HepG2 (cell line): ENCODE results near the gene PAX7. TPM values are rescaled to one million over a fixed set of nuclear protein-coding genes. Genes with fewer than 3 reads are reported as not detected.

Source experiments
- ATAC-seq: fragments of 200-7000 bp; cut with Tn5 transposase; 3 replicates; pipeline ENCODE4 v1.9.1; 2020; ENCODE audit warnings: mild to moderate bottlenecking, moderate library complexity
- BruUV-seq: library from RNA; stranded (reverse); fragments of 400-500 nt; replicated peaks from 2 replicates; lab custom pipeline; 2021; lab: Mats Ljungman, UMichigan
- CTCF ChIA-PET: fragments of 300-600 bp; formaldehyde crosslinking; extraction: SDS; loops from one replicate; lab custom pipeline; 2021; ENCODE audit warnings: low total read pairs, inconsistent platforms, low intra/inter-chr PET ratio; lab: Yijun Ruan, JAX
- POLR2A ChIA-PET: fragments of 350-600 bp; sonication (Branson Sonifier 250); formaldehyde crosslinking; loops from one replicate; lab custom pipeline; 2020; ENCODE audit warnings: antibody characterized with exemption, inconsistent platforms; lab: Yijun Ruan, JAX
- DNase-seq: peaks from one replicate; pipeline ENCODE4 v3.0.0-alpha.2; 2015; ENCODE audit warnings: low spot score
- FAIRE-seq: peaks from 3 replicates; lab custom pipeline; 2011; peaks lifted over from hg19 to GRCh38; lab: Jason Lieb, UNC
- H2AFZ ChIP-seq: one replicate; pipeline ENCODE4 v1.6.1; 2011; ENCODE audit warnings: low read length, inconsistent platforms
- H3K27ac ChIP-seq: fragments of 300-600 bp; 3 replicates; pipeline ENCODE4 v1.8.0; 2011; ENCODE audit warnings: mixed run types, mild to moderate bottlenecking, mixed read lengths, low read length, inconsistent platforms; ENCODE audit not compliant: insufficient read depth; ENCODE audit errors: extremely low read length
- H3K27me3 ChIP-seq, 2 experiments: fragments of 200-600 bp in 1 of 2; 2 replicates in 1 of 2; 3 replicates in 1 of 2; pipeline versions ENCODE4 v1.6.0 to v1.8.0; 2011; ENCODE audit warnings: low read length in 2 of 2, mild to moderate bottlenecking in 2 of 2, moderate library complexity in 2 of 2, inconsistent platforms in 1 of 2; ENCODE audit not compliant: insufficient read depth in 2 of 2, control insufficient read depth in 1 of 2
- H3K36me3 ChIP-seq, 2 experiments: fragments of 200-600 bp in 1 of 2; replicated peaks in 1 of 2; 2 replicates in 1 of 2; 3 replicates in 1 of 2; pipeline versions ENCODE4 v1.5.1 to v1.8.0; 2011; ENCODE audit warnings: low read length in 2 of 2, inconsistent platforms in 1 of 2; ENCODE audit not compliant: insufficient read depth in 2 of 2, control insufficient read depth in 1 of 2
- H3K4me1 ChIP-seq: 2 replicates; pipeline ENCODE4 v1.5.1; 2012; ENCODE audit warnings: low read length, inconsistent platforms; ENCODE audit not compliant: insufficient read depth
- H3K4me2 ChIP-seq: 2 replicates; pipeline ENCODE4 v1.6.0; 2011; ENCODE audit warnings: low read depth, low read length, inconsistent platforms
- H3K4me3 ChIP-seq, 3 experiments: fragments of 200-600 bp in 1 of 3; sonication (generic), shearing (Covaris generic) in 1 of 3; replicated peaks in 1 of 3; 2 replicates each; pipeline ENCODE4 v1.5.1; 2011 to 2016; ENCODE audit warnings: low read length in 3 of 3, inconsistent platforms in 2 of 3, low read depth in 2 of 3, mild to moderate bottlenecking in 2 of 3, control low read depth in 1 of 3, mixed read lengths in 1 of 3; ENCODE audit not compliant: insufficient read depth in 1 of 3
- H3K79me2 ChIP-seq: one replicate; pipeline ENCODE4 v1.6.1; 2011; ENCODE audit warnings: low read length, inconsistent platforms; ENCODE audit not compliant: insufficient read depth
- H3K9ac ChIP-seq: 2 replicates; pipeline ENCODE4 v1.6.0; 2011; ENCODE audit warnings: mild to moderate bottlenecking, low read depth, low read length, inconsistent platforms; ENCODE audit not compliant: insufficient read depth
- H3K9me3 ChIP-seq: 2 replicates; pipeline ENCODE4 v1.5.1; 2012; ENCODE audit warnings: mild to moderate bottlenecking, low read length
- H4K20me1 ChIP-seq: 2 replicates; pipeline ENCODE4 v1.6.0; 2011; ENCODE audit warnings: inconsistent platforms, mild to moderate bottlenecking, low read length, moderate library complexity; ENCODE audit not compliant: insufficient read depth
- FOSL2 ChIP-seq: sonication (generic); formaldehyde crosslinking; IDR thresholded peaks from 2 replicates; pipeline ENCODE4 v1.4.0; 2020; ENCODE audit warnings: missing genetic modification reagents
- FOXJ3 ChIP-seq: sonication (generic); formaldehyde crosslinking; IDR thresholded peaks from 2 replicates; pipeline ENCODE4 v1.4.0; 2020; ENCODE audit warnings: missing genetic modification reagents, mild to moderate bottlenecking, borderline replicate concordance
- HNRNPK ChIP-seq: fragments of 200-400 bp; formaldehyde crosslinking; IDR thresholded peaks from 2 replicates; pipeline ENCODE4 v1.6.1; 2018; ENCODE audit warnings: low read length, low read depth, moderate library complexity, mild to moderate bottlenecking; ENCODE audit not compliant: poor library complexity, severe bottlenecking
- JUND ChIP-seq: sonication (generic); formaldehyde crosslinking; IDR thresholded peaks from 2 replicates; pipeline ENCODE4 v1.8.0; 2022; ENCODE audit warnings: mild to moderate bottlenecking, missing genetic modification reagents
- MYC ChIP-seq: sonication (generic); formaldehyde crosslinking; IDR thresholded peaks from 2 replicates; pipeline ENCODE4 v1.9.0; 2021; ENCODE audit warnings: missing genetic modification reagents, borderline replicate concordance
- SAP130 ChIP-seq: IDR thresholded peaks from 2 replicates; pipeline ENCODE4 v1.6.1; 2016; ENCODE audit warnings: low read depth
- SNAI1 ChIP-seq: sonication (generic); formaldehyde crosslinking; IDR thresholded peaks from 2 replicates; pipeline ENCODE4 v1.5.0; 2020; ENCODE audit warnings: mild to moderate bottlenecking, missing genetic modification reagents, borderline replicate concordance
- TSC22D2 ChIP-seq: sonication (generic); formaldehyde crosslinking; IDR thresholded peaks from 2 replicates; pipeline ENCODE4 v1.5.1; 2020; ENCODE audit warnings: missing genetic modification reagents, mild to moderate bottlenecking, borderline replicate concordance
- U2AF1 ChIP-seq: fragments of 200-400 bp; formaldehyde crosslinking; optimal IDR thresholded peaks from 2 replicates; pipeline ENCODE3; 2017; ENCODE audit warnings: mild to moderate bottlenecking, low read depth, low read length
- XRCC5 ChIP-seq: fragments of 200-400 bp; formaldehyde crosslinking; optimal IDR thresholded peaks from 2 replicates; pipeline ENCODE3; 2017; ENCODE audit warnings: mild to moderate bottlenecking, low read length
- ZBTB8A ChIP-seq: sonication (generic); formaldehyde crosslinking; IDR thresholded peaks from 2 replicates; pipeline ENCODE4 v1.4.0; 2020; ENCODE audit warnings: mild to moderate bottlenecking, low read depth, missing genetic modification reagents, borderline replicate concordance
- ZFP1 ChIP-seq: IDR thresholded peaks from 2 replicates; pipeline ENCODE4 v1.6.1; 2016
- ZKSCAN5 ChIP-seq: sonication (generic); formaldehyde crosslinking; IDR thresholded peaks from 2 replicates; pipeline ENCODE4 v1.5.1; 2020; ENCODE audit warnings: mild to moderate bottlenecking, missing genetic modification reagents
- ZNF496 ChIP-seq: sonication (generic); formaldehyde crosslinking; IDR thresholded peaks from 2 replicates; pipeline ENCODE4 v1.8.1; 2023; ENCODE audit warnings: mild to moderate bottlenecking, moderate library complexity, missing genetic modification reagents; ENCODE audit not compliant: insufficient replicate concordance
- ZNF564 ChIP-seq: sonication (generic); formaldehyde crosslinking; IDR thresholded peaks from 2 replicates; pipeline ENCODE4 v1.8.1; 2023; ENCODE audit warnings: mild to moderate bottlenecking, missing genetic modification reagents
- ZNF841 ChIP-seq: sonication (generic); formaldehyde crosslinking; IDR thresholded peaks from 2 replicates; pipeline ENCODE4 v1.8.1; 2023; ENCODE audit warnings: missing genetic modification reagents, borderline replicate concordance
- WGBS: methylation state at CpG from one replicate; pipeline ENCODE4 v1.1.6; 2017; ENCODE audit warnings: low lambda C conversion rate; 5-methylcytosine and 5-hydroxymethylcytosine counted together
- in situ Hi-C: cut with HindIII; loops from 2 replicates; pipeline ENCODE4 v1.10.0; 2017; ENCODE audit warnings: low pct_unique_long_range_greater_than_20kb; ENCODE audit not compliant: extremely low pct_ligation_motif_present
- intact Hi-C: fragments of 100-400 bp; cut with micrococcal nuclease; formaldehyde crosslinking; loops from one replicate; pipeline ENCODE4 v1.10.0; 2022; ENCODE audit not compliant: unreplicated experiment
- polyA plus RNA-seq, 8 experiments: library from polyadenylated mRNA; depleted of rRNA in 3 of 8; stranded (reverse) in 7 of 8; unstranded in 1 of 8; fragments of >200 nt; fragmentation: Illumina TruSeq in 4 of 8; extraction: Trizol in 4 of 8; gene quantifications; 2 replicates each; pipeline versions ENCODE4 v1.2.1 to v1.2.3, GENCODE V29; 2011 to 2016; ENCODE audit warnings: low read depth in 4 of 8, missing spikeins in 1 of 8, mixed read lengths in 1 of 8; ENCODE audit not compliant: insufficient read depth in 1 of 8
- total RNA-seq, 5 experiments: library from RNA; depleted of rRNA; stranded (reverse); fragments of >200 nt; fragmentation: Illumina TruSeq; extraction: Trizol; gene quantifications; 2 replicates each; pipeline ENCODE4 v1.2.3, GENCODE V29; 2016; ENCODE audit warnings: low read depth in 1 of 5
- TF ChIP-seq, protein P1 (sequence below): sonication (generic); formaldehyde crosslinking; IDR thresholded peaks from 2 replicates; pipeline ENCODE4 v1.4.0; 2020; ENCODE audit warnings: missing genetic modification reagents
- TF ChIP-seq, protein P2 (sequence below): sonication (generic); formaldehyde crosslinking; conservative IDR thresholded peaks from 2 replicates; pipeline ENCODE4 v1.5.0; 2020; ENCODE audit warnings: missing genetic modification reagents
- TF ChIP-seq, protein P3 (sequence below): sonication (generic); formaldehyde crosslinking; IDR thresholded peaks from 2 replicates; pipeline ENCODE4 v1.8.1; 2023; ENCODE audit warnings: mild to moderate bottlenecking, missing genetic modification reagents, borderline replicate concordance

Gene PAX7
- total and polyA plus RNA-seq, 2 of the 13 experiments (the other 11 are each of a cell fraction or from before 2014, with no cell fraction given): not detected

DNA sequence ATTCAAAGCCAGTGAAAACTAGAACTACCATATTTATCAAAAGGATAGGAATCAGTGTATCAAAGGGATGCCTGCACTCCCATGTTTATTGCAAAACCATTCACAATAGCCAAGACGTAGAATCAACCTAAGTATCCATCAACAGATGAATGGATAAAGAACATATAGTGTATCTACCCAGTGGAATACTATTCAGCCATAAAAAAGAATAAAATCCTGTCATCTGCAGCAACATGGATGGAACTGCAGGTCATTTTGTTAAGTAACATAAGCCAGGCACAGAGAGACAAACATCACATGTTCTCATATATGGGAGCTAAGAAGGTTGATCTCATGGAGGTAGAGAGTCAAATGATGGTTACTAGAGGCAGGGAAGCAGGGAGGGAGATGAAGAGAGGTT lies 110.0 kb downstream of the PAX7 start:
- TF ChIP-seq, protein P1, sequence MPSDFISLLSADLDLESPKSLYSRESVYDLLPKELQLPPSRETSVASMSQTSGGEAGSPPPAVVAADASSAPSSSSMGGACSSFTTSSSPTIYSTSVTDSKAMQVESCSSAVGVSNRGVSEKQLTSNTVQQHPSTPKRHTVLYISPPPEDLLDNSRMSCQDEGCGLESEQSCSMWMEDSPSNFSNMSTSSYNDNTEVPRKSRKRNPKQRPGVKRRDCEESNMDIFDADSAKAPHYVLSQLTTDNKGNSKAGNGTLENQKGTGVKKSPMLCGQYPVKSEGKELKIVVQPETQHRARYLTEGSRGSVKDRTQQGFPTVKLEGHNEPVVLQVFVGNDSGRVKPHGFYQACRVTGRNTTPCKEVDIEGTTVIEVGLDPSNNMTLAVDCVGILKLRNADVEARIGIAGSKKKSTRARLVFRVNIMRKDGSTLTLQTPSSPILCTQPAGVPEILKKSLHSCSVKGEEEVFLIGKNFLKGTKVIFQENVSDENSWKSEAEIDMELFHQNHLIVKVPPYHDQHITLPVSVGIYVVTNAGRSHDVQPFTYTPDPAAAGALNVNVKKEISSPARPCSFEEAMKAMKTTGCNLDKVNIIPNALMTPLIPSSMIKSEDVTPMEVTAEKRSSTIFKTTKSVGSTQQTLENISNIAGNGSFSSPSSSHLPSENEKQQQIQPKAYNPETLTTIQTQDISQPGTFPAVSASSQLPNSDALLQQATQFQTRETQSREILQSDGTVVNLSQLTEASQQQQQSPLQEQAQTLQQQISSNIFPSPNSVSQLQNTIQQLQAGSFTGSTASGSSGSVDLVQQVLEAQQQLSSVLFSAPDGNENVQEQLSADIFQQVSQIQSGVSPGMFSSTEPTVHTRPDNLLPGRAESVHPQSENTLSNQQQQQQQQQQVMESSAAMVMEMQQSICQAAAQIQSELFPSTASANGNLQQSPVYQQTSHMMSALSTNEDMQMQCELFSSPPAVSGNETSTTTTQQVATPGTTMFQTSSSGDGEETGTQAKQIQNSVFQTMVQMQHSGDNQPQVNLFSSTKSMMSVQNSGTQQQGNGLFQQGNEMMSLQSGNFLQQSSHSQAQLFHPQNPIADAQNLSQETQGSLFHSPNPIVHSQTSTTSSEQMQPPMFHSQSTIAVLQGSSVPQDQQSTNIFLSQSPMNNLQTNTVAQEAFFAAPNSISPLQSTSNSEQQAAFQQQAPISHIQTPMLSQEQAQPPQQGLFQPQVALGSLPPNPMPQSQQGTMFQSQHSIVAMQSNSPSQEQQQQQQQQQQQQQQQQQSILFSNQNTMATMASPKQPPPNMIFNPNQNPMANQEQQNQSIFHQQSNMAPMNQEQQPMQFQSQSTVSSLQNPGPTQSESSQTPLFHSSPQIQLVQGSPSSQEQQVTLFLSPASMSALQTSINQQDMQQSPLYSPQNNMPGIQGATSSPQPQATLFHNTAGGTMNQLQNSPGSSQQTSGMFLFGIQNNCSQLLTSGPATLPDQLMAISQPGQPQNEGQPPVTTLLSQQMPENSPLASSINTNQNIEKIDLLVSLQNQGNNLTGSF (CRISPR knock-in tag): no peak
- no peak for TF ChIP-seq ZFP1
- no peak for TF ChIP-seq ZNF496 (CRISPR knock-in tag)
- TF ChIP-seq, protein P2, sequence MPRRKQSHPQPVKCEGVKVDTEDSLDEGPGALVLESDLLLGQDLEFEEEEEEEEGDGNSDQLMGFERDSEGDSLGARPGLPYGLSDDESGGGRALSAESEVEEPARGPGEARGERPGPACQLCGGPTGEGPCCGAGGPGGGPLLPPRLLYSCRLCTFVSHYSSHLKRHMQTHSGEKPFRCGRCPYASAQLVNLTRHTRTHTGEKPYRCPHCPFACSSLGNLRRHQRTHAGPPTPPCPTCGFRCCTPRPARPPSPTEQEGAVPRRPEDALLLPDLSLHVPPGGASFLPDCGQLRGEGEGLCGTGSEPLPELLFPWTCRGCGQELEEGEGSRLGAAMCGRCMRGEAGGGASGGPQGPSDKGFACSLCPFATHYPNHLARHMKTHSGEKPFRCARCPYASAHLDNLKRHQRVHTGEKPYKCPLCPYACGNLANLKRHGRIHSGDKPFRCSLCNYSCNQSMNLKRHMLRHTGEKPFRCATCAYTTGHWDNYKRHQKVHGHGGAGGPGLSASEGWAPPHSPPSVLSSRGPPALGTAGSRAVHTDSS (CRISPR knock-in tag): no peak
- TF ChIP-seq SAP130 (CRISPR knock-in tag): no peak
- no peak for TF ChIP-seq ZNF841 (CRISPR knock-in tag)
- no peak for TF ChIP-seq HNRNPK
- no peak for TF ChIP-seq FOSL2 (CRISPR knock-in tag)
- no peak for TF ChIP-seq ZBTB8A (CRISPR knock-in tag)
- TF ChIP-seq ZNF564 (CRISPR knock-in tag): no peak
- no peak for TF ChIP-seq JUND (CRISPR knock-in tag)
- no peak for TF ChIP-seq FOXJ3 (CRISPR knock-in tag)
- TF ChIP-seq SNAI1 (CRISPR knock-in tag): no peak
- TF ChIP-seq XRCC5: no peak
- no peak for TF ChIP-seq U2AF1
- TF ChIP-seq, protein P3, sequence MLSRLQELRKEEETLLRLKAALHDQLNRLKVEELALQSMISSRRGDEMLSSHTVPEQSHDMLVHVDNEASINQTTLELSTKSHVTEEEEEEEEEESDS (CRISPR knock-in tag): no peak
- no peak for TF ChIP-seq MYC
- TF ChIP-seq TSC22D2 (CRISPR knock-in tag): no peak
- no peak for TF ChIP-seq ZKSCAN5 (CRISPR knock-in tag)
- DNase-seq: no peak
- 4% methylated on average over 1 of the region's 1 CpG for WGBS
- FAIRE-seq: no peak
- Histone ChIP-seq H2AFZ (no peak overlapping the region), H3K27ac (no peak overlapping the region), H3K4me3 (no peak overlapping the region), H3K4me2 (no peak overlapping the region), H3K27me3 (peaks cover 0 to 7% of the 10 kb centered on the region in 2 experiments; a peak in 2 of 5 replicates), H4K20me1 (no peaks in the 10 kb centered on the region), H3K4me1 (no peaks in the 10 kb centered on the region), H3K36me3 (no peaks in the 10 kb centered on the region), H3K9ac (no peak overlapping the region), H3K79me2 (no peaks in the 10 kb centered on the region), H3K9me3 (no peaks in the 10 kb centered on the region)
- intact Hi-C loops: no loop called here
- ChIA-PET CTCF (no interaction called here), POLR2A (no interaction called here)
- no peak for ATAC-seq
- BruUV-seq: no TSS peak
- in situ Hi-C loops: no loop called here
